ENCODE data around the gene SEC16A.

The SEC16A gene

GRCh38 chr9:136448655-136449054 is 34.2 kb downstream of the SEC16A start:
- peaks cover 72% of the 10 kb centered on the region for H3K36me3 ChIP-seq (ENCODE audit: control insufficient read depth, insufficient read depth, low read length)

GRCh38 chr9:136447173-136447778 is 35.6 kb downstream of the SEC16A start:
- Histone ChIP-seq H3K4me1 (ENCODE audit: control insufficient read depth, insufficient read depth, low read length, poor library complexity, severe bottlenecking) (no peaks in the 10 kb centered on the region), H3K9me3 (ENCODE audit: control insufficient read depth, low read length) (no peaks in the 10 kb centered on the region), H3K27me3 (replicated peaks; ENCODE audit: control insufficient read depth, insufficient read depth, low read length, poor library complexity, severe bottlenecking) (no peaks in the 10 kb centered on the region), H3K4me3 (ENCODE audit: insufficient read depth, low read depth, low read length, poor library complexity, severe bottlenecking) (no peak overlapping the region), H3K36me3 (ENCODE audit: control insufficient read depth, insufficient read depth, low read length) (peaks cover 75% of the 10 kb centered on the region), H3K27ac (ENCODE audit: insufficient read depth, low read length, poor library complexity, severe bottlenecking) (no peak overlapping the region)
- DNase-seq: no peak

More at GRCh38 chr9:136448655-136449054, 34.2 kb downstream of the SEC16A start:
- H3K27me3 ChIP-seq (replicated peaks; ENCODE audit: control insufficient read depth, insufficient read depth, low read length, poor library complexity, severe bottlenecking): no peaks in the 10 kb centered on the region
- no peak overlapping the region for H3K27ac ChIP-seq (ENCODE audit: insufficient read depth, low read length, poor library complexity, severe bottlenecking)
- H3K4me1 ChIP-seq (ENCODE audit: control insufficient read depth, insufficient read depth, low read length, poor library complexity, severe bottlenecking): no peaks in the 10 kb centered on the region
- H3K9me3 ChIP-seq (ENCODE audit: control insufficient read depth, low read length): no peaks in the 10 kb centered on the region
- no peak overlapping the region for H3K4me3 ChIP-seq (ENCODE audit: insufficient read depth, low read depth, low read length, poor library complexity, severe bottlenecking)
- DNase-seq: no peak

- DNase-seq: no peak
- H3K27me3 ChIP-seq (replicated peaks; ENCODE audit: control insufficient read depth, insufficient read depth, low read length, poor library complexity, severe bottlenecking): no peaks in the 10 kb centered on the region
- H3K36me3 ChIP-seq (ENCODE audit: control insufficient read depth, insufficient read depth, low read length): peaks cover 75% of the 10 kb centered on the region
- no peak overlapping the region for H3K4me3 ChIP-seq (ENCODE audit: insufficient read depth, low read depth, low read length, poor library complexity, severe bottlenecking)
- no peak overlapping the region for H3K27ac ChIP-seq (ENCODE audit: insufficient read depth, low read length, poor library complexity, severe bottlenecking)
- H3K4me1 ChIP-seq (ENCODE audit: control insufficient read depth, insufficient read depth, low read length, poor library complexity, severe bottlenecking): no peaks in the 10 kb centered on the region
- H3K9me3 ChIP-seq (ENCODE audit: control insufficient read depth, low read length): no peaks in the 10 kb centered on the region
Measured at GRCh38 chr9:136445799-136446198, 37.0 kb downstream of the SEC16A start.

- DNase-seq: no peak
- no peak overlapping the region for H3K4me3 ChIP-seq (ENCODE audit: insufficient read depth, low read depth, low read length, poor library complexity, severe bottlenecking)
- peaks cover 60% of the 10 kb centered on the region for H3K36me3 ChIP-seq (ENCODE audit: control insufficient read depth, insufficient read depth, low read length)
- no peak overlapping the region for H3K27ac ChIP-seq (ENCODE audit: insufficient read depth, low read length, poor library complexity, severe bottlenecking)
- H3K27me3 ChIP-seq (replicated peaks; ENCODE audit: control insufficient read depth, insufficient read depth, low read length, poor library complexity, severe bottlenecking): no peaks in the 10 kb centered on the region
- H3K9me3 ChIP-seq (ENCODE audit: control insufficient read depth, low read length): no peaks in the 10 kb centered on the region
- peaks cover 3% of the 10 kb centered on the region for H3K4me1 ChIP-seq (ENCODE audit: control insufficient read depth, insufficient read depth, low read length, poor library complexity, severe bottlenecking)
Measured at GRCh38 chr9:136444102-136444501, 38.7 kb downstream of the SEC16A start.

GRCh38 chr9:136443687-136444086 is 39.2 kb downstream of the SEC16A start:
- Histone ChIP-seq H3K27ac (ENCODE audit: insufficient read depth, low read length, poor library complexity, severe bottlenecking) (no peak overlapping the region), H3K36me3 (ENCODE audit: control insufficient read depth, insufficient read depth, low read length) (peaks cover 56% of the 10 kb centered on the region), H3K27me3 (replicated peaks; ENCODE audit: control insufficient read depth, insufficient read depth, low read length, poor library complexity, severe bottlenecking) (no peaks in the 10 kb centered on the region), H3K9me3 (ENCODE audit: control insufficient read depth, low read length) (no peaks in the 10 kb centered on the region), H3K4me3 (ENCODE audit: insufficient read depth, low read depth, low read length, poor library complexity, severe bottlenecking) (no peak overlapping the region), H3K4me1 (ENCODE audit: control insufficient read depth, insufficient read depth, low read length, poor library complexity, severe bottlenecking) (peaks cover 3% of the 10 kb centered on the region)
- DNase-seq: no peak

GRCh38 chr9:136443087-136443486 is 39.8 kb downstream of the SEC16A start:
- Histone ChIP-seq H3K27me3 (replicated peaks; ENCODE audit: control insufficient read depth, insufficient read depth, low read length, poor library complexity, severe bottlenecking) (no peaks in the 10 kb centered on the region), H3K4me1 (ENCODE audit: control insufficient read depth, insufficient read depth, low read length, poor library complexity, severe bottlenecking) (peaks cover 7% of the 10 kb centered on the region), H3K9me3 (ENCODE audit: control insufficient read depth, low read length) (no peaks in the 10 kb centered on the region), H3K4me3 (ENCODE audit: insufficient read depth, low read depth, low read length, poor library complexity, severe bottlenecking) (no peak overlapping the region), H3K27ac (ENCODE audit: insufficient read depth, low read length, poor library complexity, severe bottlenecking) (no peak overlapping the region), H3K36me3 (ENCODE audit: control insufficient read depth, insufficient read depth, low read length) (peaks cover 53% of the 10 kb centered on the region)
- DNase-seq: no peak

- Histone ChIP-seq H3K36me3 (ENCODE audit: control insufficient read depth, insufficient read depth, low read length) (peaks cover 45% of the 10 kb centered on the region), H3K4me3 (ENCODE audit: insufficient read depth, low read depth, low read length, poor library complexity, severe bottlenecking) (no peak overlapping the region)
Measured at GRCh38 chr9:136442265-136442664, 40.6 kb downstream of the SEC16A start.

GRCh38 chr9:136441681-136442245 is 41.1 kb downstream of the SEC16A start:
- Histone ChIP-seq H3K27ac (ENCODE audit: insufficient read depth, low read length, poor library complexity, severe bottlenecking) (no peak overlapping the region), H3K9me3 (ENCODE audit: control insufficient read depth, low read length) (no peaks in the 10 kb centered on the region), H3K4me3 (ENCODE audit: insufficient read depth, low read depth, low read length, poor library complexity, severe bottlenecking) (no peak overlapping the region), H3K27me3 (replicated peaks; ENCODE audit: control insufficient read depth, insufficient read depth, low read length, poor library complexity, severe bottlenecking) (no peaks in the 10 kb centered on the region), H3K4me1 (ENCODE audit: control insufficient read depth, insufficient read depth, low read length, poor library complexity, severe bottlenecking) (peaks cover 18% of the 10 kb centered on the region), H3K36me3 (ENCODE audit: control insufficient read depth, insufficient read depth, low read length) (peaks cover 40% of the 10 kb centered on the region)
- DNase-seq: no peak

More at GRCh38 chr9:136442265-136442664, 40.6 kb downstream of the SEC16A start:
- Histone ChIP-seq H3K27me3 (replicated peaks; ENCODE audit: control insufficient read depth, insufficient read depth, low read length, poor library complexity, severe bottlenecking) (no peaks in the 10 kb centered on the region), H3K9me3 (ENCODE audit: control insufficient read depth, low read length) (no peaks in the 10 kb centered on the region), H3K4me1 (ENCODE audit: control insufficient read depth, insufficient read depth, low read length, poor library complexity, severe bottlenecking) (peaks cover 14% of the 10 kb centered on the region), H3K27ac (ENCODE audit: insufficient read depth, low read length, poor library complexity, severe bottlenecking) (no peak overlapping the region)
- no peak for DNase-seq

GRCh38 chr9:136441191-136441680 is 41.6 kb downstream of the SEC16A start:
- peaks cover 18% of the 10 kb centered on the region for H3K4me1 ChIP-seq (ENCODE audit: control insufficient read depth, insufficient read depth, low read length, poor library complexity, severe bottlenecking)
- no peaks in the 10 kb centered on the region for H3K9me3 ChIP-seq (ENCODE audit: control insufficient read depth, low read length)
- no peaks in the 10 kb centered on the region for H3K27me3 ChIP-seq (replicated peaks; ENCODE audit: control insufficient read depth, insufficient read depth, low read length, poor library complexity, severe bottlenecking)
- H3K4me3 ChIP-seq (ENCODE audit: insufficient read depth, low read depth, low read length, poor library complexity, severe bottlenecking): no peak overlapping the region
- no peak overlapping the region for H3K27ac ChIP-seq (ENCODE audit: insufficient read depth, low read length, poor library complexity, severe bottlenecking)
- H3K36me3 ChIP-seq (ENCODE audit: control insufficient read depth, insufficient read depth, low read length): peaks cover 35% of the 10 kb centered on the region
- DNase-seq: no peak

Data from effector memory CD4-positive, alpha-beta T cell (primary cell).